Effector CD4-positive, alpha-beta T cell (primary cell): ENCODE results near the gene SMIM32. TPM values are rescaled to one million over a fixed set of nuclear protein-coding genes. Genes with fewer than 3 reads are reported as not detected.

ENCODE experiments used
- DNase-seq: peaks from one replicate; pipeline ENCODE4 v3.0.0-alpha.2; 2020
- total RNA-seq: gene quantifications from one replicate; lab custom pipeline; 2026; lab: John Stamatoyannopoulos, UW

The SMIM32 gene
- total RNA-seq = not detected

- DNase-seq = no peak
These were observed at the start of gene SMIM32 for GRCh38 chr5:136192526-136193321. SMIM32 (minus strand) TSS chr5:136193162; CDS start chr5:136192524, 638 bp downstream.

GRCh38 chr5:136242611-136243010, 49.6 kb upstream of the SMIM32 start:
- no peak for DNase-seq

DNA sequence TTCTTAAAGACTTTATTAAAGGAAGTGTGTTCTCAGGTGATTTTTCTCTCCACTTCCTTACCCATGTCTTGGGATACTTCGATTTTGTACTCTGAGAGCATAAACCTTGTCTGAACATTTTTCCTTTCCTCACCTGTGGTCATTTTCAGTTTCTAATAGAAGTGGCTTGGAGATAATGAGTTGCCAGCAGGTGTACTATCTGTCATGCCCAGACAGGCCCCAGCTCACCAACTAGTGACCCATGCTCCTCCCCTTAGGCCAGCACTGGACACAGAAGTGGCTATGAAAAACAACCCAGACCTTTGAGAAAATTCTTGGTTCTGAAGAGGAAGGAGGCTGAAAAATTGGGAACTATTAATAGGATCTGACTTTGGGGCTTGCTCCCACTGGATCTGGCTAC, 49.2 kb upstream of the SMIM32 start:
- DNase-seq = no peak

DNA sequence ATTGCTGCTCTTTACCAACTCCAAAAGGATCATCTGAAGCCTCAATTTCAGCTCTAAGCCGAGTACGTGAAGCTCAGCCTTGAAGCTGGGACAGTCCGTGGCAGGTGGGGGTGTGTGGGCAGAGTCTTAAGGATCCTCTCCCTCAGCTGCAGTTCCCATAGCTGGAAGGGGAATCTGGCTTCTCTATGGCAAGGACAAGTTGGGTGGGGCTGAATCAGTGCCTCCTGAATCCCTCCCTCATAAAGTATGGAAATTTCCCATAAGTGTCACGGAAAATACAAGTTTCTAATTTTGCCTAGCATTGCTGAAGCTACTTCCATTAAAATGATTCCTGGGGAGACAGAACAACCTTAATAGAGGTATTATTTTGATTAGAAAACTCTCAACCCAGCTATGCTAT, 47.9 kb upstream of the SMIM32 start:
- no peak for DNase-seq

DNA sequence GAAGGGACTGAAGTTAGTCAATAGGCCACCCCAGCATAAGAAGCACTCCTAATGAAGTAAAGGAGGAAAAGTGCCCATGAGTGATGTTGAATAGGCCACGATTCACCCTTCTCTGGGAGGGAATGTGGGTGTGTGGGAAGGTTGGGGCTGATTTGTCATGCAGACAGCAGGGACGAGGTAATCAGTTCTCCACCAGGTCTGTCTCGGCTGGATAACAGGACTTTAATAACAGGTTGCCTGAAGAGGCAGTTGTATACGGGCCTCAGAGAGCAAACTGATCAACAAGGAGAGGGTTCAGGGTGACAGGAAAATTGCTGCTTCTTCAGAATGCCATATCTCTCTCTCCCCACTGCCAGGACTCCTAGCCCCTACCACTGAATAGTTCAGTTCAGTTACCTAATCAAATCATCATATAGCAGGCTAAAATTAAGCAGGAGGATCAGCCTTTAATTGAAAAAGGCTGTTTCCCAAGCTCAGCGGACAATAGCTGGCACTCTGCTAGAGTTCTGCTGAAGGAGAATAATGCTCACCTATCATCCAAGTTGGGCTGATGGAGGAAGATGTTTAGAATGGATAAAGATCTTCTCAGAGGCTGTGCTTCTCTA, 43.6 kb upstream of the SMIM32 start:
- DNase-seq = no peak

GRCh38 chr5:136235321-136235720, 42.4 kb upstream of the SMIM32 start:
- no peak for DNase-seq

DNA sequence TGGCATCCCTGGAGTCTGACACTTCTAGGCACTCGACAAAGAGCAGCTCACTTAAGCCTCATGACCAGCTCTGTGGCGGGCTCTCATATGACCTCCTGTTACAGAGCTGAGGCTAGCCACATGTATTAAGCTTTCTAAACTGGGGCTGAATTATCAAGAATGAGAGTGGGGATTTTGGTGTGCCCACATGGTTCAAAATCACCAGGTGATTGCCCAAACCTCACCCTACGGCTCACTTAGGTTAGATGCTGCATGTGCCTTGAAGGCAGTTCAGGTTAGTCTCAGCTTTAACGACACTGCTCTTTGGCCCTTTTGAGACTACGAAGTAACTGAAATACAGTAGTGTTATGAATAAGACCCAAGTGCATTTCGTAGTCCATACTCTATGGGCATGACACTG, 39.4 kb upstream of the SMIM32 start:
- no peak for DNase-seq

DNA sequence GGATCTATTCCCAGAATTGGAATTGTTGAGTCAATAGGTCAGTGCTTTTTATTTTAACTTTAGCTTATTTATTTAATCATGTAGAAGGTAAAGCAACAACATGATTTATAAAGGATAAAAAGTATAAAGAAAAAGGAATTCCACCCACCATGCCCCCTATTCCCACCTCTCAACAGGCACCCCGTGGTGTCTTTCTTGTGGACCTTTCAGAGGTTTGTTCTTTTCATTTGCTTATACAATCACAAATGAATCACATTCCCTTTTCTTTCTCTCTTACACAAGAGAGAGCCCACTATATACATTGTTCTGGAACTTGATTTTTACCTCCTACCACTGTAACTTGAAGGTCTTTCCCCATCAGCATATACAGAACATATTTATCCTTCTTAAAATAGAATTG, 37.2 kb upstream of the SMIM32 start:
- no peak for DNase-seq

DNA sequence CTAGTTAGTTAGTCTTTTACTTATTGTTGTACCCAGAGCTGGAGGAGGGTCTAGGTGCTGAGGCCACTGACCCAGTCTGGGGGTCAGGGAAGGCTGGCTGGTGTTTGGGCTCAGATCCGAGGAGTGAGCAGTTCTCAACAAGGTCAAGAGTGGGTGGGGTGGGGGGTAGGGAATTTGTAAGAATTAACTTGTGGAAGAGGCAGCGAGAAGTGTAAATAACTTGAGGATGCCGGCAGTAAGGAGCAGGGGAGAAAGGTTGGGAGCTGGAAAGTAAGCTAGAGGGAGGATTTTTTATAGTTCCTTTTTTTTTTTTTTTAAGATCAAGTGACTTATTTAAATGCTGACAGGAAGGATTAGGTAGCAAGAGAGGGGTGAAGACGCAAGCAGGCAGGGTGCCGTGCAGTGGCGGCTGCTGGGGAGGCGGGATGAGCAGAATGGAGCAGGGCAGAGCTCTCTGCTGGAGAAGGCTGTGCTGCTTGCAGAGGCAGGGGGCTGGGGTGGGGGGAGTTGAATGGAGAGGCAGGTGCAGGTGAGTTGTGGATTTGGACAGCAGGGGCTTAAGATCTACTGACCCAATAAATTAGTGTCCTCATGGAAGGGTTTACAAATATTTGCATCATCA, 35.3 kb upstream of the SMIM32 start:
- DNase-seq = no peak

- no peak for DNase-seq
These were observed 33.4 kb upstream of the SMIM32 start for GRCh38 chr5:136226401-136226800.

DNA sequence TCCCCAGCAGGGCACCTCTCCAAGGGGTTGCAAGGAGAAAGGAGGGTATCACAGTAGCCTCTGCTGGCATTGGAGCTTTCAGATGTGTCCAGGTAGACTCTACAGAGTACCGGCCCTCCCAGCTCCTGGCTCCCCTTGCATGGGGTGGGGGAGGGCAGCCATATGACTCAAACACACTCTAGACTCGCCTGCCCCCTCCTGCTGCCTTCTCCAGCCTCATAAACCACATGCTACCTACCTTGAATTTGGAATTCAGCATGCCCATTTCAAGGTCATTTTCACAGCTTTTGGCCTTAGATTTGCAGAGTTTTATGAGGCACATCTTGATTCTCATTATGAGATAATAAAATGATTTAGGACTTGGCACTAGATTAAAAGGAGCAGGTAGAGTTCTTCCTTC, 32.8 kb upstream of the SMIM32 start:
- no peak for DNase-seq

- no peak for DNase-seq
These were observed 29.7 kb upstream of the SMIM32 start for GRCh38 chr5:136222580-136223235.

GRCh38 chr5:136221340-136221739, 28.4 kb upstream of the SMIM32 start:
- no peak for DNase-seq

DNA sequence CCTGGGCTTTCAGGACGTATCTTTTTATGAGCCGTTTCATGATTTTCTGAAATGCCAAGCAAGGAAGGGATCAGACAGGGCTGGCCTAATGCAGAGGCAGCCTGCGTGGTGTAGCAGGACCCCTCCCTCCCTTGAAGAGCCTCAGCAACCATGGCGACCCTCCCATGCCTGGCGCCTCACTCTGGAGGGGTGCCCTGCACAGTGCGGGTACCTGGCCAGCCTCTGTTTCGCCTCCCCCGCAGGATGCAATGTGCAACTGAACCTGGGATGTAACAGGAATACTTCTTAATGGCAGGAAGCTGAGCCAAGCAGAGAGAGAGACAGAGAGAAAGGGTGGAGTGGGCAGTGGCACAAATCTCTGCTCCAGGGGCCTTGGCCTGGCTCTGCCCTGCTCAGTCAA, 23.3 kb upstream of the SMIM32 start:
- DNase-seq = no peak

DNA sequence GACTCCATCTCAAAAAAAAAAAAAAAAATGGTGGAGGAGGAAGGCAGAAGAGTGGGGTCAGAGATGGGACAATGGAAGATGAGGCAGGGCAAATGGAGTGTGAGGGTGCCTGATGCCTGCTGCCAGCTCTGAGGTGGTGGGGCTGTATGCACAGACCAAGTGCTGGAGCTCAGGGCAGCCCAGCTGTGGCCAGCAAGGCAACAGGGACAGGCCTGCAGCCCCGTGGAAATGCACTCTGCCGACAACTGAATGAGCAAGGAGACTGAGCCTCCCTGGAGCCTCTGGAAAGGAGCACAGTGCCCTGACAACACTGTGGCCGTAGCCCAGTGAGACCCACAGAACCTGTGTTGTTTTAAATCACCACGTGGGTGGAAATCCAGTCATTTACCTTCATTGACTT, 22.9 kb upstream of the SMIM32 start:
- no peak for DNase-seq

GRCh38 chr5:136213919-136214493, 21.0 kb upstream of the SMIM32 start:
- no peak for DNase-seq

DNA sequence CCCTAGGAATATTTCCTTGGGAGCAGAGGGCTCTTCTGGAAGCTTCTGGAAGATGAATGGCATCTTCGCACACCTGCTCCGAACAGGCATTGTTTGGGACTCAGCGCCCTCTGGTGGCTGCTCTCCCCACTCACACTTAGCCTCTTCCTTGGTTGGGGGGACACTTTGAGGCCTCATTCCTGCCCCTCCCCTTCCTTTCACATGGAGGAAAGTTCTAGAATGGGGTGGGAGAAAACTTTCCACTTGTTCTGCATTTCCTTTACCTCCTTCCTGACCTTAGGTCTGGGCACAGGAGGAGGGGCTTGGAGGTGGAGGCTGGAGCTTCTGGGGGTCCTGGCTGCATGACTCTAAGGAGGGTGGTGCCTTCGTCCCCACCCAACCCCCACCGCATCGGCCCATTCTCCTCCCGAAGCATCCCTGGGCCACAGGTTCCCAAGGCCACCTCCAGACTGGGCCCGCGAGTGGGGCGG, 19.3 kb upstream of the SMIM32 start:
- peak; percentile 31 for DNase-seq

- DNase-seq = no peak
These were observed 18.5 kb upstream of the SMIM32 start for GRCh38 chr5:136211282-136212040.

GRCh38 chr5:136210259-136210658, 17.3 kb upstream of the SMIM32 start:
- no peak for DNase-seq

DNA sequence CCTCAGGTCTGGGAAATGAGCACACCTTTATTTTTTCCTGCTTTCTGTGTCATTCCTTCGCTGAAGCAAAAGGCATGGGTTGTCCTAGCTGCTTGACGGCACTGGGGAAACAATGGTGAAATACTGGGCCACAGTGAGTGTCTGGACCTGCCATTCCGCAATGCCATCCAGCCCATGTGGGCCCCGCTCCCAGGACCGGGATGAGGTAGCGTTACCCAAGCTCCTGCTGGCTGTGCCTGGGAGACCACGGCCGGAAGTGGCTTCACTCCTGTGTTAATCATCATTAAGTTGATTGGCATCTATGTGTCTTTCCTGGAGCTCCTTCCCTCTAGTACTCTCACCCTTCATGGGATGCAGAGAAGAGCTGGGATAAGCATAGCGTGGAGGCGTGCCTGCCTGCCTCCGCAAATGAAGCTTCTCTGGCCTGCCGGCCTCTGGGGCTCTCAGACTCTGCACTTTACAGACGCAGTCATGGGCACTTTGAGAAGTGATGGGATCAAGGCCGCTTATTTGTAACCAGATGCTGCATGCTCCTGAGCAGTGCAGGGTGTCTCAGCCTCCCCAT, 16.5 kb upstream of the SMIM32 start:
- no peak for DNase-seq

- DNase-seq = no peak
These were observed 16.0 kb upstream of the SMIM32 start for GRCh38 chr5:136208916-136209315.

- no peak for DNase-seq
These were observed 14.7 kb upstream of the SMIM32 start for GRCh38 chr5:136207631-136208030.
